Measurements from ENCODE around the gene TRPM6.

DNA sequence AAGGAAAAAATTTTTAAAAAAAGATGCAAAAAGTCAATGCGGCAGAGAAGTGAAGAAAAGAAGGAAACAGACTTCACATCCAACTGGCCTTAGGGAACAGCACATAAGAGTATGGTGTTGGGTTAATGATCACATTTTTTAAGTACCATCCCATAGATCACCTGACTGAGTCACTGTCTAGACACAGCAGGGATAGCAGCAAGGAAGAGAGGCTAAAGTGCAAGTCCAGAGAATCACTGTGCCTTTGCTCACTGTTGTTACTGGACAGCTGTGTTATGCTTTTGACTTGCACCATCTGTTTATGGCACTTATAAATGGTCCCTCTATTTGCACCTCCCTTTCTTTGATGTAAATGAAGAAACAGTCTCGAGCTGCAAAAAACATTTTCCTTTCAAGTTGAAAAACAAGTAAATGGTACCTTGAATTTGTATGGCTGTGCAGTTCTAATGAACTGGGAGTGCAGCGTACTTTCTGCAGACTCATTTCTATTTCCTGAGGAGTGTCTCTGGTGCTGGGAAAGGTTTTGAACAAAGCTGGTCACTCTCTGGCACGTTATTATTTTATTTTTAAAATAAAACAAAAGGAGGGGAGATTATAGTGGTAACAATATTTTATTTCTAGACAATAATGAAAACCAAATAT is 84.2 kb downstream of the TRPM6 start:
- TF ChIP-seq, protein P1, sequence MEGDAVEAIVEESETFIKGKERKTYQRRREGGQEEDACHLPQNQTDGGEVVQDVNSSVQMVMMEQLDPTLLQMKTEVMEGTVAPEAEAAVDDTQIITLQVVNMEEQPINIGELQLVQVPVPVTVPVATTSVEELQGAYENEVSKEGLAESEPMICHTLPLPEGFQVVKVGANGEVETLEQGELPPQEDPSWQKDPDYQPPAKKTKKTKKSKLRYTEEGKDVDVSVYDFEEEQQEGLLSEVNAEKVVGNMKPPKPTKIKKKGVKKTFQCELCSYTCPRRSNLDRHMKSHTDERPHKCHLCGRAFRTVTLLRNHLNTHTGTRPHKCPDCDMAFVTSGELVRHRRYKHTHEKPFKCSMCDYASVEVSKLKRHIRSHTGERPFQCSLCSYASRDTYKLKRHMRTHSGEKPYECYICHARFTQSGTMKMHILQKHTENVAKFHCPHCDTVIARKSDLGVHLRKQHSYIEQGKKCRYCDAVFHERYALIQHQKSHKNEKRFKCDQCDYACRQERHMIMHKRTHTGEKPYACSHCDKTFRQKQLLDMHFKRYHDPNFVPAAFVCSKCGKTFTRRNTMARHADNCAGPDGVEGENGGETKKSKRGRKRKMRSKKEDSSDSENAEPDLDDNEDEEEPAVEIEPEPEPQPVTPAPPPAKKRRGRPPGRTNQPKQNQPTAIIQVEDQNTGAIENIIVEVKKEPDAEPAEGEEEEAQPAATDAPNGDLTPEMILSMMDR (IDR thresholded peaks at IDR 0.05), result no peak
- TF ChIP-seq EP300 (IDR thresholded peaks at IDR 0.05) (no peak), POLR2A (IDR thresholded peaks at IDR 0.05) (no peak)
